Measurements from ENCODE around the gene FILIP1L.

Gene FILIP1L

DNA sequence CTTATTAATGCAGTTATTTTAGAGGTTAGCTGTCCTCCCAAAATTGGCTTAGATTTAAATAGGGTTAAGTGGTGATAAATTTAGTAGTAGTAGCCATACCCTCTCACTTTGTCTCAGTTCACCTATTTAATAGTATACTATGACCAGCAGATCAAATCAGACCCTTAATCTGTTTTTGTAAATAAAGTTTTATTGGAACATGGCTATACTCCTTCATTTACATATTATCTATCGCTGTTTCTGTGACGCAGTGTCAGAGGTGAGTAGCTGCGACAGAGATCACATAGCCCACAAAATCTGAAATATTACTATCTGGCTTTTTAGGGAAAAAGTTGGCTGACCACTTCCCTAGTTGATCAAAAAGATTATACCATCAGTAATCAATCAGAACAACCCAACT lies 113.2 kb downstream of the FILIP1L start:
- no peak overlapping the region for H3K4me3 ChIP-seq (ENCODE audit: insufficient read depth, low read length, poor library complexity, severe bottlenecking)
- no peaks in the 10 kb centered on the region for H3F3A ChIP-seq (ENCODE audit: insufficient read depth)
- H3K9ac ChIP-seq (ENCODE audit: low read length), result no peak overlapping the region
- no peak for TF ChIP-seq EZH2phosphoT487 (conservative IDR thresholded peaks at IDR 0.05; ENCODE audit: low read length)
- TF ChIP-seq, protein P1, sequence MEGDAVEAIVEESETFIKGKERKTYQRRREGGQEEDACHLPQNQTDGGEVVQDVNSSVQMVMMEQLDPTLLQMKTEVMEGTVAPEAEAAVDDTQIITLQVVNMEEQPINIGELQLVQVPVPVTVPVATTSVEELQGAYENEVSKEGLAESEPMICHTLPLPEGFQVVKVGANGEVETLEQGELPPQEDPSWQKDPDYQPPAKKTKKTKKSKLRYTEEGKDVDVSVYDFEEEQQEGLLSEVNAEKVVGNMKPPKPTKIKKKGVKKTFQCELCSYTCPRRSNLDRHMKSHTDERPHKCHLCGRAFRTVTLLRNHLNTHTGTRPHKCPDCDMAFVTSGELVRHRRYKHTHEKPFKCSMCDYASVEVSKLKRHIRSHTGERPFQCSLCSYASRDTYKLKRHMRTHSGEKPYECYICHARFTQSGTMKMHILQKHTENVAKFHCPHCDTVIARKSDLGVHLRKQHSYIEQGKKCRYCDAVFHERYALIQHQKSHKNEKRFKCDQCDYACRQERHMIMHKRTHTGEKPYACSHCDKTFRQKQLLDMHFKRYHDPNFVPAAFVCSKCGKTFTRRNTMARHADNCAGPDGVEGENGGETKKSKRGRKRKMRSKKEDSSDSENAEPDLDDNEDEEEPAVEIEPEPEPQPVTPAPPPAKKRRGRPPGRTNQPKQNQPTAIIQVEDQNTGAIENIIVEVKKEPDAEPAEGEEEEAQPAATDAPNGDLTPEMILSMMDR (IDR thresholded peaks at IDR 0.05; ENCODE audit: insufficient read depth, low read length, poor library complexity, severe bottlenecking), result no peak
- no peaks in the 10 kb centered on the region for H3K36me3 ChIP-seq (ENCODE audit: low read length)
- H3K27me3 ChIP-seq (ENCODE audit: low read length), result no peaks in the 10 kb centered on the region
- no peaks in the 10 kb centered on the region for H3K79me2 ChIP-seq (ENCODE audit: insufficient read depth, low read length)
- H2AFZ ChIP-seq (ENCODE audit: low read depth, low read length, severe bottlenecking), result no peak overlapping the region
- no peaks in the 10 kb centered on the region for H3K9me2 ChIP-seq (replicated peaks; ENCODE audit: insufficient read depth, low read length)
- no peaks in the 10 kb centered on the region for H4K20me1 ChIP-seq (ENCODE audit: low read depth, low read length)
- no peak overlapping the region for H3K4me2 ChIP-seq (ENCODE audit: low read depth, low read length, poor library complexity, severe bottlenecking)
- H3K9me3 ChIP-seq (ENCODE audit: insufficient read depth, low read length), result no peaks in the 10 kb centered on the region
- no peak overlapping the region for H3K27ac ChIP-seq (ENCODE audit: low read depth, low read length)

DNA sequence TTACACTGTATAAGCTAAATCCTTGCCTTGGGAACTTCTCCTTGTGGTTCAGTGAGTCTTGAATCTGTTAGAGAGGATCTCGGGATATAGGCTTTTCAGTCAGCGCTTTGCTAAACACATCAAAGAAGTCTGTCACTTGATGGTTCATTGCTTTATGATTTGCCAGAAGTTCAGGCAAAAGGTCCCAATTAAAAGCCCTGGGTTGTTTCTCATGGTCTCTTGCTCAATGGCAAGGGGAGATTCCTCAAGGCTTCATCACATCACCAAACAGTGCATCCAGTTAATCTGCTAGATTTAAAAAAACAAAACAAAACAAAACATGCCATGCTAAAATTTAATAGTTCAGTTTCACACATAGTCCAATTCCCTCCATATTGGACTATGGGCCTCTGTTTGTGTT lies 114.8 kb downstream of the FILIP1L start:
- H3K4me2 ChIP-seq (ENCODE audit: low read depth, low read length, poor library complexity, severe bottlenecking), result no peak overlapping the region
- H3K9me2 ChIP-seq (replicated peaks; ENCODE audit: insufficient read depth, low read length), result no peaks in the 10 kb centered on the region
- no peaks in the 10 kb centered on the region for H3K36me3 ChIP-seq (ENCODE audit: low read length)
- no peaks in the 10 kb centered on the region for H3F3A ChIP-seq (ENCODE audit: insufficient read depth)
- H4K20me1 ChIP-seq (ENCODE audit: low read depth, low read length), result no peaks in the 10 kb centered on the region
- no peaks in the 10 kb centered on the region for H3K79me2 ChIP-seq (ENCODE audit: insufficient read depth, low read length)
- TF ChIP-seq, protein P1 (IDR thresholded peaks at IDR 0.05; ENCODE audit: insufficient read depth, low read length, poor library complexity, severe bottlenecking), result no peak
- no peak for TF ChIP-seq EZH2phosphoT487 (conservative IDR thresholded peaks at IDR 0.05; ENCODE audit: low read length)
- no peak overlapping the region for H3K27ac ChIP-seq (ENCODE audit: low read depth, low read length)
- H3K9ac ChIP-seq (ENCODE audit: low read length), result no peak overlapping the region
- no peaks in the 10 kb centered on the region for H3K9me3 ChIP-seq (ENCODE audit: insufficient read depth, low read length)
- no peaks in the 10 kb centered on the region for H3K27me3 ChIP-seq (ENCODE audit: low read length)
- H3K4me3 ChIP-seq (ENCODE audit: insufficient read depth, low read length, poor library complexity, severe bottlenecking), result no peak overlapping the region
- H2AFZ ChIP-seq (ENCODE audit: low read depth, low read length, severe bottlenecking), result no peak overlapping the region

DNA sequence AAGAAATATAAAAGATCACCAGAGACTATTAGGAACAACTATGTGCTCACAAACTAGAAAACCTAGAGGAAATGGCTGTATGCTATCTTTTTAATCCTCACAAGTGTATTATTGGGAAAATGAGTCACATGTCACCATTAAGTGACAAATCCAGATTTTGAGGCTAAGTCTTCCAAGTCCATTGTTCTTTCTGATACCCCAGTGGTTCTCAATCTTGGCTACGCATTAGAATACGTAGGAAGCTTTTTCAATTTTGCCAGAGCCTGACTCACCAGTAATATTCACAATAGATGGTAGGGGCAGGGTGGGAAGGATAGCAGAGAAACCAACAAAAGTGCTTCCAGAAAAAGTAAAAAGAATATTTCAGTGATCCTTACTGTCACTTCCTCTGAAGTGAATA lies 117.0 kb downstream of the FILIP1L start:
- no peaks in the 10 kb centered on the region for H3K36me3 ChIP-seq (ENCODE audit: low read length)
- H2AFZ ChIP-seq (ENCODE audit: low read depth, low read length, severe bottlenecking), result no peak overlapping the region
- no peaks in the 10 kb centered on the region for H3F3A ChIP-seq (ENCODE audit: insufficient read depth)
- H3K4me2 ChIP-seq (ENCODE audit: low read depth, low read length, poor library complexity, severe bottlenecking), result no peak overlapping the region
- no peak overlapping the region for H3K4me3 ChIP-seq (ENCODE audit: insufficient read depth, low read length, poor library complexity, severe bottlenecking)
- H3K9me3 ChIP-seq (ENCODE audit: insufficient read depth, low read length), result peaks cover 8% of the 10 kb centered on the region; the same call in 1 of the 2 replicates
- no peaks in the 10 kb centered on the region for H3K27me3 ChIP-seq (ENCODE audit: low read length)
- TF ChIP-seq EZH2phosphoT487 (conservative IDR thresholded peaks at IDR 0.05; ENCODE audit: low read length), result no peak
- TF ChIP-seq, protein P1 (IDR thresholded peaks at IDR 0.05; ENCODE audit: insufficient read depth, low read length, poor library complexity, severe bottlenecking), result no peak
- H3K9ac ChIP-seq (ENCODE audit: low read length), result no peak overlapping the region
- H3K79me2 ChIP-seq (ENCODE audit: insufficient read depth, low read length), result peaks cover 12% of the 10 kb centered on the region
- no peak overlapping the region for H3K27ac ChIP-seq (ENCODE audit: low read depth, low read length)
- no peaks in the 10 kb centered on the region for H3K9me2 ChIP-seq (replicated peaks; ENCODE audit: insufficient read depth, low read length)
- no peaks in the 10 kb centered on the region for H4K20me1 ChIP-seq (ENCODE audit: low read depth, low read length)
